Ascending aorta (tissue), 2 donors: Measurements from ENCODE around the gene LDLRAP1. TPM values are rescaled to one million over a fixed set of nuclear protein-coding genes. Genes with fewer than 3 reads are reported as not detected.
"Not testable (repeated sequence)": the region's sequence is repeated elsewhere in the genome, so short reads cannot be mapped to it uniquely, and the experiment has no call there.

Experiments
- DNase-seq, 2 donors: peaks; one replicate each; pipeline ENCODE4 v3.0.0-alpha.2; 2019; ENCODE audit warnings: low spot score in 2 of 2
- H3K27ac ChIP-seq, 2 donors: fragments of 200-600 bp; sonication (generic); one replicate each; pipeline ENCODE4 v1.5.1; 2016 to 2017; ENCODE audit warnings: mild to moderate bottlenecking in 1 of 2
- H3K27me3 ChIP-seq: fragments of 200-600 bp; sonication (generic); one replicate; pipeline ENCODE4 v1.5.1; 2017
- H3K36me3 ChIP-seq, 2 donors: fragments of 200-600 bp; sonication (generic); one replicate each; pipeline ENCODE4 v1.5.1; 2016
- H3K4me1 ChIP-seq, 2 donors: fragments of 200-600 bp; sonication (generic); one replicate each; pipeline ENCODE4 v1.5.1; 2016 to 2017; ENCODE audit warnings: mild to moderate bottlenecking in 1 of 2
- H3K4me3 ChIP-seq, 2 donors: fragments of 200-600 bp; sonication (generic); one replicate each; pipeline ENCODE4 v1.5.1; 2016 to 2017; ENCODE audit warnings: mild to moderate bottlenecking in 1 of 2
- H3K9me3 ChIP-seq, 2 donors: fragments of 200-600 bp; sonication (generic); one replicate each; pipeline ENCODE4 v1.5.1; 2016
- intact Hi-C: fragments of 100-400 bp; cut with DNase I; formaldehyde crosslinking; loops from one replicate; pipeline ENCODE4 v1.15.1; 2023
- total RNA-seq: library from RNA; depleted of rRNA; stranded (reverse); fragments of >200 nt; gene quantifications from one replicate; pipeline ENCODE4 v1.1.0, GENCODE V29; 2016
- TF ChIP-seq, protein P1 (sequence below), 3 experiments: fragments of 200-600 bp in 2 of 3; fragments of 450-650 bp in 1 of 3; sonication (generic) in 2 of 3; IDR thresholded peaks; one replicate each; pipeline ENCODE4 v1.5.1; 2016 to 2019; ENCODE audit warnings: antibody characterized with exemption in 3 of 3, mild to moderate bottlenecking in 1 of 3, moderate library complexity in 1 of 3

The LDLRAP1 gene
- total RNA-seq, 1 donor from 2014 or later, result 75.4 TPM

DNA sequence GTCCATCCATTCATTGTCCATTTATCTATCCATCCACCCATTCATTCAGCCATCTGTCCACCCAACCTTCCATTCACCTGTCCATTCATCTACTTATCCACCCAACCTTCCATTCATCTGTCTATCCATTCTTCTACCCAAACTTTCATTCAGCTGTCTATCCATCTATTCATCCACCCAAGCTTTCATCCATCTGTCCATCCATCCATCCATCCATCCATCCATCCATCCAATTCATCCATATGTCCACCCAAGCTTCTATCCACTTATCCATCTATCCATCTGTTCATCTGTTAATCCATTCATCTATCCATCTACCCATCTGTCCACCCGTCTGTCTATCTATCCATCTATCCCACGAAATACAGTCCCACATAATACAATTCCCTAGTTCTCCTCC, 51.6 kb downstream of the LDLRAP1 start:
- DNase-seq, result no peak
- intact Hi-C loops, result no loop called here

GRCh38 chr1:25596641-25597040, 53.2 kb downstream of the LDLRAP1 start:
- H3K4me1 ChIP-seq, H3K27ac ChIP-seq, H3K36me3 ChIP-seq, H3K27me3 ChIP-seq, H3K4me3 ChIP-seq, intact Hi-C loops, H3K9me3 ChIP-seq, DNase-seq: not testable (repeated sequence)

More for the DNA sequence above, 51.6 kb downstream of the LDLRAP1 start:
- H3K27me3 ChIP-seq, result no peaks in the 10 kb centered on the region
- H3K4me3 ChIP-seq, result no peak overlapping the region
- peaks cover 0 to 5% of the 10 kb centered on the region in 2 donors for H3K9me3 ChIP-seq
- TF ChIP-seq, protein P1, sequence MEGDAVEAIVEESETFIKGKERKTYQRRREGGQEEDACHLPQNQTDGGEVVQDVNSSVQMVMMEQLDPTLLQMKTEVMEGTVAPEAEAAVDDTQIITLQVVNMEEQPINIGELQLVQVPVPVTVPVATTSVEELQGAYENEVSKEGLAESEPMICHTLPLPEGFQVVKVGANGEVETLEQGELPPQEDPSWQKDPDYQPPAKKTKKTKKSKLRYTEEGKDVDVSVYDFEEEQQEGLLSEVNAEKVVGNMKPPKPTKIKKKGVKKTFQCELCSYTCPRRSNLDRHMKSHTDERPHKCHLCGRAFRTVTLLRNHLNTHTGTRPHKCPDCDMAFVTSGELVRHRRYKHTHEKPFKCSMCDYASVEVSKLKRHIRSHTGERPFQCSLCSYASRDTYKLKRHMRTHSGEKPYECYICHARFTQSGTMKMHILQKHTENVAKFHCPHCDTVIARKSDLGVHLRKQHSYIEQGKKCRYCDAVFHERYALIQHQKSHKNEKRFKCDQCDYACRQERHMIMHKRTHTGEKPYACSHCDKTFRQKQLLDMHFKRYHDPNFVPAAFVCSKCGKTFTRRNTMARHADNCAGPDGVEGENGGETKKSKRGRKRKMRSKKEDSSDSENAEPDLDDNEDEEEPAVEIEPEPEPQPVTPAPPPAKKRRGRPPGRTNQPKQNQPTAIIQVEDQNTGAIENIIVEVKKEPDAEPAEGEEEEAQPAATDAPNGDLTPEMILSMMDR (IDR thresholded peaks at IDR 0.05), result no peak
- H3K36me3 ChIP-seq, result peaks cover 0 to 6% of the 10 kb centered on the region in 2 donors
- H3K4me1 ChIP-seq, result peaks cover 6 to 12% of the 10 kb centered on the region in 2 donors
- H3K27ac ChIP-seq, result no peak overlapping the region

- Histone ChIP-seq H3K27ac (no peak overlapping the region), H3K4me3 (no peak overlapping the region), H3K36me3 (peaks cover 0 to 6% of the 10 kb centered on the region in 2 donors), H3K4me1 (no peaks in the 10 kb centered on the region), H3K27me3 (no peaks in the 10 kb centered on the region), H3K9me3 (peaks cover 0 to 5% of the 10 kb centered on the region in 2 donors)
- no peak for DNase-seq
- TF ChIP-seq, protein P1 (IDR thresholded peaks at IDR 0.05), result no peak
- intact Hi-C loops, result no loop called here
Observed at GRCh38 chr1:25598879-25599278, 55.5 kb downstream of the LDLRAP1 start.

DNA sequence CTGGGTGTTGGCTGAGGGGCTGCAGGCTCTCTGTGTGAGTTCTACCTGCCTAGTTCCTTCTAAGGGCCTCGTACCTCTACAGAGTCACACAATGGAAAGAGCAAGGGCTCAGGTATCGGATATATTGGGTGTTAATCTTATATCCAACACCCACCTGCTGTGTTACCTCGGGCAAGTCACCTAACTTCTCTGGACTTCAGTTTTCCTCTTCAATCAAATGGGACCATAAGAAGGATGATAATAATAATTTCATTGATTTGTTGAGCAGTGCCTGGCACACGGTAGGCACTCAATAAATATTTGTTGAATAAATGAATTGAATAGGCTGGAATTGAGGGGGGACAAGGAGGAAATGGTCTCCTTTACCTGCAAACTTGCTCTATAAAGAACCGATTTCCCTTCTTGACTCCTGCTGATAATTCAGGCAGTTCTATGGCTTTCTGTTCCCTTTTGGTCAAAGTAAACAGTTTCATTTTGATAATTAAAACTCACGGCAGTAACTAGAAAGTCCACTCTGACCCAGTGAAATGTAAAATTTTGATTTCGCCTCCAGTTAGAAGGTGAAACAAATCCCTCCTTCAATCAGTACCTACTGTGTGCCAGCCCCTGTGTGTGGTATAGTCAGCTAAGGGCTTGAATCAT, 56.7 kb downstream of the LDLRAP1 start:
- Histone ChIP-seq H3K9me3 (peaks cover 0 to 5% of the 10 kb centered on the region in 2 donors), H3K27me3 (no peaks in the 10 kb centered on the region), H3K4me1 (no peaks in the 10 kb centered on the region), H3K36me3 (peaks cover 0 to 6% of the 10 kb centered on the region in 2 donors), H3K27ac (no peak overlapping the region), H3K4me3 (no peak overlapping the region)
- TF ChIP-seq, protein P1 (IDR thresholded peaks at IDR 0.05), result no peak
- intact Hi-C loops, result no loop called here
- DNase-seq, result no peak

DNA sequence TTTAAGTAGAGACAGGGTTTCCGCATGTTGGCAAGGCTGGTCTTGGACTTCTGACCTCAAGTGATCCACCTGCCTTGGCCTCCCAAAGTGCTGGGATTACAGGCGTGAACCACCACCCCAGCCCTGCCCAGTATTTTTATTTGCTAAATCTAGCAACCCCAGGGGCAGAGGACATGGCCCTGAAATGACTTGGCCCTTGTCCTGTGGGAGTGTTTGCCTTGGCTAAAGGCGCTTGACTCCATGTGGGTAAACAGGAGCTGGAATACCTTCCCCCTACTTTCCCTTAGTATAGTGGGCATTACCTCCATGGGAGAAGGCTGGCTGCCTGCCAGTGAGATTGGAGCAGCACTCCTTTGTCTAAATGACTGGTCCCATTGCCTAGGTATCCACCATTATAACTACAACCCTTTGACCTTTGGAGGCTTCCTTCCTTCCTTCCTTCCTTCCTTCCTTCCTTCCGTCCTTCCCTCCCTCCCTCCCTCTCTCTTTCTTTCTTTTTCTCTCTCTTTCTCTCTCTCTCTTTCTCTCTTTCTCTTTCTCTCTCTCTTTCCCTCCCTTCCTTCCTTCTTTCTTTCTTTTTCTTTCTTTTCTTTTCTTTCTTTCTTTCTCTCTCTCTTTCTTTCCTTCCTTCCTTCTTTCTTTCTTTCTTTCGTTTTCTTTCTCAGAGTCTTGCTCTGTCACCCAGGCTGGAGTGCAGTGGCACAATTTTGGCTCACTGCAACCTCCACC, 57.7 kb downstream of the LDLRAP1 start:
- H3K36me3 ChIP-seq, H3K4me1 ChIP-seq, H3K9me3 ChIP-seq, DNase-seq, H3K27me3 ChIP-seq, H3K27ac ChIP-seq, H3K4me3 ChIP-seq, intact Hi-C loops: not testable (repeated sequence)

- H3K27ac ChIP-seq, intact Hi-C loops, H3K27me3 ChIP-seq, H3K4me1 ChIP-seq, H3K36me3 ChIP-seq, DNase-seq, H3K4me3 ChIP-seq, H3K9me3 ChIP-seq: not testable (repeated sequence)
Observed at GRCh38 chr1:25603779-25604538, 60.6 kb downstream of the LDLRAP1 start.

DNA sequence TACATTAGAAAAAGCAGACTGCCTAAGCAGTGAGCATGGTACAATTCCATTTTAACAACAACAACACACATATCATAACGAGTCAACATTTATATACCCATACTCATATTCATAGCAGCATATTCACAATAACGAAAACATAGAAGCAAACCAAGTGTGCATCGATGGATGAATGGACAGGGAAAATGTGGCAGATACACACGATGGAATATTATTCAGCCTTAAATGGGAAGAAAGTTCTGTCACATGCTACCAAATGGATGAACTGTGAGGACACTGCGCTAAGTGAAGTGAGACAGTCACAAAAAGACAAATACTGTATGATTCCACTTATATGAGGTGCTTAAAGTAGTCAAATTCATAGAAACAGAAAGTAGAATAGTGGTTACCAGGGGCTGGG, 63.7 kb downstream of the LDLRAP1 start:
- Histone ChIP-seq H3K27me3 (no peaks in the 10 kb centered on the region), H3K27ac (no peak overlapping the region), H3K36me3 (no peaks in the 10 kb centered on the region), H3K4me1 (peaks cover 0 to 2% of the 10 kb centered on the region in 2 donors), H3K9me3 (no peaks in the 10 kb centered on the region), H3K4me3 (no peak overlapping the region)
- intact Hi-C loops, result loop anchor here (5.0 kb wide), 1 partner anchor 360 kb away; the partner anchor contains the start of gene RSRP1
- TF ChIP-seq, protein P1 (IDR thresholded peaks at IDR 0.05), result no peak
- DNase-seq, result no peak
